GM19452 (cell line): ENCODE data around the gene RPUSD1.
A peak's percentile ranks its signal among the peaks of the same experiment; 100 is the strongest.
"Not testable (repeated sequence)": the region's sequence is repeated elsewhere in the genome, so short reads cannot be mapped to it uniquely, and the experiment has no call there.

ENCODE experiments used
- ATAC-seq: cut with Tn5 transposase; IDR thresholded peaks from one replicate; pipeline ENCODE4 v1.9.1; 2021; ENCODE audit not compliant: unreplicated experiment

Gene RPUSD1, protein sequence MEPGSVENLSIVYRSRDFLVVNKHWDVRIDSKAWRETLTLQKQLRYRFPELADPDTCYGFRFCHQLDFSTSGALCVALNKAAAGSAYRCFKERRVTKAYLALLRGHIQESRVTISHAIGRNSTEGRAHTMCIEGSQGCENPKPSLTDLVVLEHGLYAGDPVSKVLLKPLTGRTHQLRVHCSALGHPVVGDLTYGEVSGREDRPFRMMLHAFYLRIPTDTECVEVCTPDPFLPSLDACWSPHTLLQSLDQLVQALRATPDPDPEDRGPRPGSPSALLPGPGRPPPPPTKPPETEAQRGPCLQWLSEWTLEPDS

DNA sequence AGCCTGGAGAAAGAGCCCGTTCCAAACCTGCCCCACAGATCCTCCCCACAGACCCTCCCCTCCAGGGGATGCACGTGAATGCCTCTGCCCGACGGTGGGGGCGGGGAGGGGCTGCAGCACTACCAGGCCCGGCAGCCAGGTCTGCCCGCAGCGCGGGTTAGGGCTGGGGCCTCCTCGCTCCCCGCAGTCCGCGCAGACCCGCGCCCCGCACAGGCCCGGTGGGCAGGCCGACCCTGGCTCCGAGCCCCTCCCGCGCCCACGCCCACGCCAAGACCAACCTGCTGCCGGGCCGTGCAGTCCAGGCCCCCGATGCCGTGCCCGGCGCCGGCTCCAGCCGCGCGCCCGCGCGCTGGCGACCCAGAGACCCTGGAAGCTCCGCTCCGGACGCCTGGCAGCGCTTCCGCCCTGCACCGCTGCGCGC lies at the start of gene RPUSD1:
RPUSD1 (minus strand) TSS at position 404 of the 421 bp plus-strand sequence. CDS start 644 bp downstream, outside the sequence.
- peak; percentile 31 for ATAC-seq

DNA sequence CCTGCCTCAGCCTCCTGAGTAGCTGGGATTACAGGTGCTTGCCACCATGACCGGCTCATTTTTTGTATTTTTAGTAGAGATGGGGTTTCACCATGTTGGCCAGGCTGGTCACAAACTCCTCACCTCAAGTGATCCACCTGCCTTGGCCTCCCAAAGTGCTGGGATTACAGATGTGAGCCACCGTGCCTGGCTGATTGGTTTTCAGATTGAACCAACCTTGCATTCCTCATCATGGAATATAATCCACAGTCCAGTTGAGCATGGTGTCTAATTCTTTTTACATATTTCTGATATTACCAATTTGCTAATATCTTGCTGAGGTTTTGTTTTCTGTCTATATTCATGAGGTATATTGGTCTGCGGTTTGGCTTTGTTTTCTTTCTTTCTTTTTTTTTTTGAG lies 48.6 kb upstream of the RPUSD1 start:
- not testable (repeated sequence) for ATAC-seq

DNA sequence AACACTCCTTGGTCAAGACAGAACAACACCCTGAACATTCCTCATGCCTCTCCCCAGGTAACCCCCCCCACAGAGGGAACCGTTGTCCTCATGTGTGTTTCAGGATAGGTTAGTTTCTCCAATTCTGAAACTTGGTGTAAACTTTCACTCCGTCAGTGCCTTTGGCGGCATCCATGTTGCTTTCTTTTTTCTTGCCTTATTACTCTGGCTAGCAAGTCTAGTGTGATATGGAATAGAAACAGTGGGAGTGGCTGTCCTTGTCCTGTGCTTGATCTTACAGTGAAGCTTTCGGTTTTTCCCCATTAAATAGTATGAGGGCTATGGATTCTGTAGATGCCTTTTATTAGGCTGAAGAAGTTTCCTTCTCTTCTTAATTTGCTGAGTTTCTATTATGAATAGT lies 48.0 kb upstream of the RPUSD1 start:
- no peak for ATAC-seq

DNA sequence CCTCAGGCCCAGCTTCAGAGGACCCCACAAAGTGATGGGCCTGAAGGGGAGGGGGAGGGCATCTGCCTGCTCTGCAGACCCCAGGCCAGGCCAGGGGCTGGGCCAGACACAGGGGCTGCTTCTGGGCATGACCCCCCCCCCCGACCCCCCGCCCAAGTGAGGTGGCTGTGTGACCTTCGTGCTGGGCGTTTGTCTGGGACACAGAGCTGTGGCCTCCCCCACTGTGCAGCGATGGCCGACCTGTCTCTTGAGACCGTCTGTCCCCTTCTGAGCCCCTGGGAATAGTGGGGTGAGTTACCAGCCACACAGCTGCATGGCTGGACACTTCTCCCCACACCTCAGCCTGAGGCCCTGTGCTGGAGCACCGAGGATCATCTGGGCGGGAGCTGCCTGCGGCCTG lies 47.2 kb upstream of the RPUSD1 start:
- ATAC-seq, result no peak

DNA sequence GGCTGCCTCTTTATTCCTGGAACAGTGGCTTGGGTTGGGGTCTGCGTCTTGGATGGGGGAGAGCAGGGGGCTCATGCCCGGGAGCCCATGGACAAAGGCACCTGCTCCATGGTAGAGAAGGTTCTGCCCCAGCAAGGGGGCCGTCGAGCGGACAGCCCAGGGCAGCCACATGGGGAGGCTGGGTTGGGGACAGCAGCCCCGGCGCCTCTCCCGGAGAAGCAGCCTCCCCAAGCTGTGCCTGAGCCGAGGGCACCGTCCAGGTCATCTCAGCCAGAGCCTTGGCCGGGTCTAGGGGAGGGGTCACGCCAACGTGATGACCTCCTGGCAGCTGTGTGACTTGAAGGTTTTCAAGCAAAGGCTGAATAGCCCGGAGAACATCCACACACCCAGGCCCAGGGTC lies 45.2 kb upstream of the RPUSD1 start:
- no peak for ATAC-seq

DNA sequence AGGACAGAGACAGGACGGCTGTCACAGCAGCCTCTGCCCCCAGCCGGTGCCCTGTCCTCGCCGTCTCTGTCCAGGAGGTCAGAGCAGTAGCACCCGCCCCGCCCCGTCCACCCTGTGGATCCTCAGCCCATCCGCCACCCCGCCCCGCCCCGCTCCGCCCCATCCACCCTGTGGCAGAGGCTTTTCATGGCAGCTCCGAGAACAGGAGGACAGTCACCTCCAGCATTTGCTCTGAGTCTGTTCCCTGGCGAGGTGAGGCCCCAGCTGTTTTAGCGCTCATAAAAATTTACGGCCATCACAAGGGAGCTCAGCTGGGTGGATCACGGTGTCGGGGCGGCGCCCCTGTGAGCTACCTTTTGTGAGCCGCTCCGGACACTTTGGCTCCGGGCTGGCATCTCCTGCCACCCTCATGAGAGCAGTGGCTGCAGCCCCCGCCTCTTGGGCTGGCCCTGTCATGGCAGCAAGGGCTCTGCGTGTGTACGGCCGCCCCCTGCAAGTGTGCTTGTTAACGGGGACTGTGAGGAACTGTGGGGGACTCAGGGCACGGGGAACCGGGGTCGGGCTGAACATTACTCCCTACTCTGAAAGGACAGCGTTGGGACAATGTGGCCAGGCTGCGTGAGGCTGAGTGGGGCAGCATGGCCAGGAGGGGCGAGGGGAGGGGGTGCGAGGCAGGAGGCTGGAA lies 44.6 kb upstream of the RPUSD1 start:
- no peak for ATAC-seq

DNA sequence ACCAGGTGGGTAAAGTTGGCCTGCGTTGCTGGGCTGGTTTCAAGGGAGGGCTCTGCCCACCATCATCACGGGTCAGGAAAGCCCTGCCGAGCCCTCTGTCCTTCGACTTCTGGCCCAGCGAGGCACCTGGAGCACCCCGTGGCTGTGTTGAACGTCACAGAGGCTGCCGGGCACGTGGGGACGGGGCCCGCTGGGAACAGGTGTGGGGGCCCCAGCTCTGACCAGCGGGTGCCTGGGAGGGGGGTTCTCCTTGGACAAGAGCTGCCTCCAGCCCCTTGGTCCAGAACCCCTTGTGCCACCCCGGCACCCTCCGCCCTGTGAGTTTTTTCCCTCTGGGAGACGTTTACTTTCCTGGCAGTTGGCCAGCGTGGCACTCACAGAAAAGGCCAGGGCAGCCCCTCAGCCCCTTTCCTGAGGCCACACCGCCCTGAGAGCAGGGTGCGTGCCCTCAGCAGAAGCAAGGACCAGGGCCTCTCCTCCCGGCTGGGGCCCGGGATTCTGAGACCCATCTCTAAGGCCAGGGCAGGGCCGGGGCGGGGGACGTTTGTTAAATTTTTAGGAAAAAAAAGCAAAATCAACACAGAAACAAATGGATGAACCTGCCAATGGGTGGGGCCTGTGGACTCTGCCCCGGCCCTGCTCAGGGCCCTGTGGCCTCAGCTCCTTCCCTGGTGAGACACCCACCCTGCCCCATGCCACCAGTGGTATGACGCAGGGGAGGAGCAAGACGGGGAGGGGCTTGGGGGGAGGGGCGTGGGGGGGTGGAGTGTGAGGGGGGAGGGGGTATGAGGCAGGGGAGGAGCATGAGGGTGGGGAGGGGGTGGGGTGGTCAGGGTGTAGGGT lies 43.6 kb upstream of the RPUSD1 start:
- no peak for ATAC-seq

DNA sequence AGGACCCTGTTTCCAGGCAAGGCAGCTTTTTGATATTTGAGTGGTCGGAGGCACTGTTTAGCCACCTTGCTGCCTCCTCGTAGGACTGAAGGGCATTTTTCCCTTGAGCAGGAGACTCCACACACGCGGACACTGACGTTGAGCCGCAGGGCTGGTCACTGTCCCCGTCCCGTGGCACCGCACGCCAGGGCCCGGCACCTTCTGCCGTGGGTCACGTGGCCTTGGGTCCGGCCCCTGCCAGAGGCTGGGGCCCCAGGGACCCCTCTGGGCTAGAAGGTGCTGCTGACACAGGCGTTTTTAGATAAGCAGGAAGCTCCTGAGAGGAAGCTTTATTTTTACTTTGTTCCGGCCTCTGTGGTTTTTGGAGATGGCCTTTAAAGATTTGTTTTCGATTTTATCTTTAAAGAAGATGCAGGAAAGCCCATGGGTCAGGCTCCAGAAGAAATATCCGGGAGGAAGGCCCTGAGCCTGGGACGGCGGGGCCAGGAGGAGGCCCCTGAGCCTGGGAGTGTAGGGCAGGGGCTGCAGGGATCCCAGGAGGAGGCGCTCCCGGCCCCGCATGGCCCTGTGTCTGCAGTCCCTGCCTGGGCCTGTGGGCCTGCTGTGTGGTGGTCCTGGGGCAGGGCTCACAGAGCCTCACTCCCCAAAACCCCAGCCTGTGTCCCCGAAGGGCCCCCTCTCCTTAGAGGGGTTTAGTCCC lies 42.8 kb upstream of the RPUSD1 start:
- ATAC-seq, result no peak

DNA sequence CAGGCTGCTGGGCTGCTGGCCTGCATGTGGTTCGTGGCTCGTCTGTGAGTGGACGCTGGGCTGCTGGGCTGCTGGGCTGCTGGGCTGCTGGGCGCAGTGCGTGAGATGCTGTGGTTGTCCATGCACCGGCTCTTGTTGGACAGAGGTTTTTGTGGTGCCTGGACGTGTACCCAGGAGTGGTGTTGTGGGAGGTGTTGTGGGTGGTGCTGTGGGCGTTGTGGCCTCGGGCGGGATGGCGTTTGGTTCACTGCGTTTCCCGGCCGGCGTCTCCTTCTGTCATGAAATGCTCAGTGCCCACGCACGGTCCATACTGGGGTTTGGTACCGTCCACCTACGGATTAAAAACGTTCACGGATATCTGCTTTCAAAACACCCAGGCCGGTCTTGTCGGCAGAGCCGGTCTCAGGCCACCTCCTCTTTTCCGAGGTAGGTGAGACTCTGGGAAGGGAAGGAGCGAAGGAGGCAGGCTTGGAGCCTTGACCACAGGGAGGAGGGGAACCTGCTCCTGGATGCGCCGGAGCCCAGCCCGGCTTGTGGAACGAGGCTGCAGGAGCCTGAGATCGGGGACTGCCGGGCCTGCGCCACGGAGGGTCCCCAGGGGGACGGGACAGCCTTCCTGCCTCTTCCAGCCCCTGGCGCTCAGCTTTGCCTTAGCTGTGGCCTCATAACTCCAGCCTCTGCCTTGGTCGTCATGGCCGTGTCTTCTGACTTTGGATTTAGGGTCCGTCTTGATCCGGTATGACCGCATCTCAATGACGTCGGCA lies 42.1 kb upstream of the RPUSD1 start:
- no peak for ATAC-seq

DNA sequence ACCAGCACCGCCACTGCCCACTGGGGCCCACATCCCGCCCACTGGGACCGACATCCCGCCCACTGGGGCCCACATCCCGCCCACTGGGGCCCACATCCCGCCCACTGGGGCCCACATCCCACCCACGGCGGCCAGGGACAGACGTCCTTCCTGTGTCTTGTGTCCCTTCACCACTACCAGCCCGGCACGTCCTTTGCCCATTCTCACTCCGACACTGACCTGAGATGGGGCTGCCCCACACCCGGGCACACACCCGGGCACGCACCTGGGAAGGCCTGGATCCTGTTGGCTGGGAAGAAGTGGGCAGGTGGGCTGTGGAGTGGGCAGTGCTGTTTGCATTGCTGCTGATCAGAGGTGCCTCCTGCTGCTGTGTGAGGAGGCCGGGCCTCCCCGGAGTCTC lies 40.7 kb upstream of the RPUSD1 start:
- no peak for ATAC-seq

DNA sequence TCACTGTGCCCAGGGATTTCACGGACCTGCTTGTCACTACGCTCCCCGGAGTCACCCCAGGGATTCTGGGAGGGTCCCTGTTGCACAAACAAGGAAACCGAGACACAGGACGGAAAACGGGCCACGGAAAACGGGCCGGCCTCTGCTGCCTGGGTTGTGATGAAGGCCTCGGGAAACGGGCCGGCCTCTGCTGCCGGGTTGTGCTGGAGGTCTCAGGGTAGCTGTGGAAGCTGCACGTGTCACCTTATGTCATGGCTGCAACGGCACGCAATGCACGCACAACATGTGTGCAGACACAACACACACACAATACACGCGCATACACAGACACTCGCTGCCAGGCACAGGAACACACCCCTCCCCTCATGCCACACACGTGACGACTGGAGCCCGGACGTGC lies 39.3 kb upstream of the RPUSD1 start:
- no peak for ATAC-seq

DNA sequence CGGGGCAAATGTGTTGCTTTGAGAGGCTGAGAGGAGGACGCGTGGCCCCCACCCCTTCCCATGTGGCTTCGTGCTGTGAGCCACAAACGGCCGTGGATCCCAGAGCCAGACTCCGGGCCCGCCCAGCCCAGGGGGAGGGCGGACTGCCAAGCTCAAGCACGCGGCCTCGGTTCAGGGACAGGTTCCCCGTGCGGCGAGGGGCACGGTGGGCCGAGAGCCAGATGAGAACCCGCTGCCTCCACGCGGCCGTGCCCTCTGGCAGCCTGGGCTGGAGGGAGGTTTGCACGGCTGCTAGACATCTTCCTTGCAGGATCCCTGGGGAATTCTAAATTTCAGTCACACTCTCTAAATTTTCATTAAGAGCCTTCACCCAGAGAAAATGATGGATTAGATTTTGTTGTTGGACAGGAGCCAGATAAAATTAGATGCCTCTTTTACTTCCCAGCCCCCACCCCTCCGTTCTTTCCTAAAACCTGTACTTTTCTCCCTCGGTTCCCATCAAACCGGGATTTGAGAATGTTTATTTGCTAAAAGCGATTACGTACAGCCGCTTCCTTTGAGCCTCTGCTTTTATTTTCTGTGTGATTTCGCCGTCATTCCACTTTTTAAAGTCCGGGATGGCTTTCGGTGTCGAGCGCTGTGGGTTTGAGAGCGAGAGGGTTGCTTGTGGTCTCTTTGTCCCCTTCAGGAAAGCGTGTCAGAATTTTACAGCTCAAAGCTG lies 37.3 kb upstream of the RPUSD1 start:
- ATAC-seq, result no peak

DNA sequence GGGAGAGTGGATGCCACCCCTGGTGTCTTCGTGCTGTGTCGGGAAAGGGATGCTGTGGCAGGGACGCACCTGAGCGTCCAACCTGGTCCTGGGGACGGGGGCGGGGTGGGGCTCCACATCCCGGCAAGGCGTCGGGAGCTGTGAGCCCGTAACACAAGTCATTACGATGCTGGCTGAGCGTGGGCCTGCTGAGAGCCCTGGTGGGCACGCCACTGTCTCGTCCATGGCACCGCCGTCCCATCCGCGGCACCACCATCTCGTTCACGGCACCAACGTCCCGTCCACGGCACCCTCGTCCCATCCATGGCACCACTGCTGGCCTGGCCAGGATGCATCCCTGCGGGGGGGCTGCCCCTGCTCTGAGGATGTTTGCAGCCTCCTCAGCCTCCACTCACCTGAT lies 36.4 kb upstream of the RPUSD1 start:
- ATAC-seq, result no peak

DNA sequence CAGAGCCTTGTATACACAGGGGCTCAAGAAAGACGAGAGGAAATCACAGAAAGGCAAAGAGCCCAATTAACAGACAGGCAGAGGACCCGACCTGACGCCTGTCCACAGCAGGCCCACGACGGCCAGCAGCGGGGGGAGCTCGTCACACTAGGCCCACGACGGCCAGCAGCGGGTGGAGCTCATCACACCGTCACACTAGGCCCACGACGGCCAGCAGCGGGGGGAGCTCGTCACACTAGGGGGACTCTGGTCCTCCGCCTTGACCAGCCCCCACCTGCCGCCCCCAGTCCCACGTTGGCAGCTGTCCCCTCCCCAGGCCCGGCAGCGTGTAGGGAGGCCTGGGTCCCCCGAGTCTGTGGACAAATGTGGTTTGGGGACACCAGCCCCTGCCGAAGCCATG lies 36.0 kb upstream of the RPUSD1 start:
- ATAC-seq, result no peak

DNA sequence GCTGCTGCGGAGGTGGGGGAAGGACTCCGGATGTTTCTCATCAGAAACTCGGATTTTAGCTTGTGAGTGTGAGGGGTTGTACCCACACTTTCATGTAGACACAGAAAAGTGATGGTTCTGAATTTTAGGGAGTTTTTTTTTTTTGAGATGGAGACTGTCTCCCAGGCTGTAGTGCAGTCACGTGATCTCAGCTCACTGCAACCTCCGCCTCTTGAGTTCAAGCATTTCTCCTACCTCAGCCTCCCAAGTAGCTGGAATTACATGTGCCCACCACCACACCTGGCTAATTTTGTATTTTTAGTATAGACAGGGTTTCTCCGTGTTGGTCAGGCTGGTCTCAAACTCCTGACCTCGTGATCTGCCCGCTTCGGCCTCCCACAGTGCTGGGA lies 34.7 kb upstream of the RPUSD1 start:
- no peak for ATAC-seq

DNA sequence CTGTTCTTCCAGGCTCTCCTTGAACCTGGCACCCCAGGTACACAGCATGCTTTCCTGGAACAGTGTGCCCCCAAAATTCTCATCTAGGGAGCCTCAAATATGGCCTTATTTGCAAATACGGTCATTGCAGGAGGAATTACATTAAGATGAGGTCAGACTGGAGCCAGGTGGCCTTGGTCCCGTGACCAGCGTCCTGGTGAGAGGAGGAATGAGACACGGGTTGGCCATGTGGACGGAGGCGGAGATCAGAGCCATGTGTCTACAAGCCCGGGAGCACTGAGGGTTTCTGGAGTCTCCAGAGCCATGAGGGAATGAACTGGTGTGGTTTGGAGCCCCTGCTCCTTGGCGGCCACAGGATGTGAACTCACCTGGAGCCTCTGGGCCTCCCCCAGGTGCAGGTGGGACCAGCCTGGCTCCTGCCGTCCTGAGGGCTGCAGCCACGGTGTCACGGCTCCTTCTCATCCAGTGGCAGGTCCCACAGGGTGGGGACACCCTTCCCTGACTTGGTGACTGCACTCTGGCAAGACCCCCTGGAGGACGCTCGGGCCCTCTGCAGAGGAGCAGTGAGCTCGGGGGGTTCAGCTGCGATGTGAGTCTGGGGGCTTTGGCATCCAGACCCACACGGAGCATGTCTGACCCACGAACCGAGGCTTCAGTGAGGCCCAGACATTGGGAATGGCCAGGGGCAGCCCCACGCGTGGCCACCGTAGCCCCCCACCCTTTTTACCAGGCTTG lies 34.2 kb upstream of the RPUSD1 start:
- ATAC-seq, result no peak

DNA sequence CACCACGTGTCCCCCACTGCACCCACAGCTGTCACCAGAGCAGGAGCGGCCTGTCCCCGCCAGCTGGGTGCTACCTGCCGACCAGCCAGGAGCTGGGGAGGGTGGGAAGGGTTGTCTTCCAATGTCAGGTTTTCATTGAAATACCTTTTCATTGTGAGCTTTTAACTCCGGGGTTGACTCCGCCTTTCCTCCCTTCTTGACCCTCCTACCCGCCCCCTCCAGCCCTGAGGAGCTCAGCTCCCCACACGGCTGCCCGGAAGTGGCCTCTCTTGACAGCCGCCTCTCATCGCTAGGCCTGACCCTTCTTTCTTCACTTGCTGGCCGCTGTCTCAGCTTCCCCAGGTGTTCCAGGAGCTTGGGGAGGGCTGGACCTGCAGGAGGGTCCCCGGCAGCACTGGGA lies 33.6 kb upstream of the RPUSD1 start:
- ATAC-seq, result no peak

DNA sequence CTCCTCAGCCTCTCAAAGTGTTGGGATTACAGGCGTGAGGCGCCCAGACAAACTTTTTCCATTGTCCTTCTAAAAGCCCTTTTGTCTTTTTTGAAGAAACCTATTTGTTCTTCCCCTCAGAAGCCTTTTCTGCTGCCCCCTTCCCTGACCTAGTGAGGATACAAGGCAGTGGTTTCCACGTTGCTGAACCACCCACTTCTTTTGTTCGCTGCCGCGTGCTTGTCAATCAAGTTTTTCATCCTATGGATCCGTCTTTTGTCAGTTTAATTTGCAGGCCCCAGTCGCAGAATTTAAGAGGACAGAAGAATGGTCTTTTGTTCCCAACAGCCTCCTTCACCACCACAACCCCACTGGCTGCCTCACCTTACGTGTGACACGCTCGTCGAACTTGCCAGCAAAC lies 32.6 kb upstream of the RPUSD1 start:
- ATAC-seq, result no peak

DNA sequence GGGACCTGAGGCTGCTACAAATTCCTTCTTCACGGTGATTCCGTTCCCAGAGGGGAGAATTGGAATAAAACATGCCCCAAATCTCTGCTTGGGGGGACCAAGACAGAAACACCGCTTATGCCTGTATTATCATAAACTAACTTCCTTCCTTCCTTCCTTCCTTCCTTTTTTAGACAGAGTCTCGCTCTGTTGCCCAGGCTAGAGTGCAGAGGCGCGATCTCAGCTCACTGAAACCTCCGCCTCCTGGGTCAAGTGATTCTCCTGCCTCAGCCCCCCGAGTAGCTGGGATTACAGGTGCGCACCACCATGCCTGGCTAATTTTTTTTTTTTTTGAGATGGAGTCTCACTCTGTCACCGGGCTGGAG lies 31.8 kb upstream of the RPUSD1 start:
- ATAC-seq, result not testable (repeated sequence)
